Esophagus (tissue), 2 donors: ENCODE data around the gene ERICH6B. TPM values are rescaled to one million over a fixed set of nuclear protein-coding genes. Genes with fewer than 3 reads are reported as not detected.

Source experiments
- H3K27ac ChIP-seq, 2 donors: one replicate each; pipeline ENCODE4 v1.5.1; 2013; ENCODE audit warnings: low read depth in 2 of 2, mild to moderate bottlenecking in 2 of 2, inconsistent platforms in 1 of 2, low read length in 1 of 2, moderate library complexity in 1 of 2
- H3K27me3 ChIP-seq, 2 donors: one replicate each; pipeline ENCODE4 v1.6.1; 2013; ENCODE audit warnings: low read length in 2 of 2, control low read depth in 1 of 2, mild to moderate bottlenecking in 1 of 2; ENCODE audit not compliant: insufficient read depth in 2 of 2, control insufficient read depth in 1 of 2
- H3K36me3 ChIP-seq, 2 donors: one replicate each; pipeline ENCODE4 v1.6.1; 2013; ENCODE audit warnings: low read length in 1 of 2; ENCODE audit not compliant: control insufficient read depth in 2 of 2, insufficient read depth in 2 of 2
- H3K4me1 ChIP-seq, 2 donors: one replicate each; pipeline ENCODE4 v1.6.1; 2013; ENCODE audit warnings: low read length in 1 of 2; ENCODE audit not compliant: control insufficient read depth in 2 of 2, insufficient read depth in 2 of 2
- H3K4me3 ChIP-seq, 2 donors: one replicate each; pipeline ENCODE4 v1.5.1; 2013; ENCODE audit warnings: low read length in 2 of 2, mild to moderate bottlenecking in 2 of 2, low read depth in 1 of 2, moderate library complexity in 1 of 2
- H3K9me3 ChIP-seq, 2 donors: one replicate each; pipeline ENCODE4 v1.6.1; 2013; ENCODE audit warnings: mild to moderate bottlenecking in 2 of 2, low read depth in 1 of 2, low read length in 1 of 2, moderate library complexity in 1 of 2; ENCODE audit not compliant: control insufficient read depth in 2 of 2, insufficient read depth in 1 of 2
- WGBS, 2 donors: extraction: QIAGEN DNeasy Blood & Tissue Kit; methylation state at CpG; one replicate each; pipeline ENCODE4 v1.1.7; 2013; 5-methylcytosine and 5-hydroxymethylcytosine counted together
- polyA plus RNA-seq, 2 donors: library from polyadenylated mRNA; stranded (reverse); fragments of 200-250 nt; gene quantifications; one replicate each; pipeline ENCODE4 v1.2.3, GENCODE V29; 2013
- donor health status: healthy with polysubstance abuse.
- donor health status: Bipolar disorder and iron deficiency.

ERICH6B gene
- polyA plus RNA-seq, 2 donors: not detected

- Histone ChIP-seq H3K36me3 (peaks cover 6 to 11% of the 10 kb centered on the region in 2 donors), H3K4me1 (no peaks in the 10 kb centered on the region), H3K27ac (no peak overlapping the region), H3K4me3 (no peak overlapping the region), H3K27me3 (no peaks in the 10 kb centered on the region), H3K9me3 (no peaks in the 10 kb centered on the region)
- WGBS, 2 donors: 82 to 86% methylated on average over 7 of the region's 7 CpGs
Observed at GRCh38 chr13:45496942-45497341, 118.6 kb downstream of the ERICH6B start.

DNA sequence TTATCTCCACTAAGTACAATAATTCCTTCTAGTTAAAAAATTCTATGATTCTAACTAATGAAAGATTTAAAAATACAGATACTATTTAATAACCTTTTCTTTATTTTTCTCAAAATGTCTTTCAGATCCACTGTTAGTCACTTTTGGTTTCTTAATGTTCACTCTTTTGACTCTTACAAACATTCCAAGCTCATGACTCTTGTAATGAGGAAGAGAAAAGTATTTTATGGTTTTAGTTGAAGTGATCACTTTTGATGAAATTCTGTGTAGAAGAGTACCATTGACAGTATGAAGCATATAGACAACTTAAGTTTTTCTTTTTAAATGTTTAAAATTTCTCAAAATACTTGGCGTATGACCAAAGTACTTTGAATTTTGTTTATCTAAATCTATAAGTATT, 123.0 kb downstream of the ERICH6B start:
- Histone ChIP-seq H3K4me1 (no peaks in the 10 kb centered on the region), H3K27ac (no peak overlapping the region), H3K9me3 (no peaks in the 10 kb centered on the region), H3K4me3 (no peak overlapping the region), H3K36me3 (peaks cover 4 to 7% of the 10 kb centered on the region in 2 donors), H3K27me3 (no peaks in the 10 kb centered on the region)
- WGBS, 2 donors: 92 to 93% methylated on average over 1 of the region's 1 CpG

Other genes starting within 250 kb of the ERICH6B start
- gene SLC25A30, start 197.4 kb downstream of the ERICH6B start, polyA plus RNA-seq: 1 to 10 TPM; 2.2 to 3.1 TPM
- gene COG3, start 150.8 kb downstream of the ERICH6B start, polyA plus RNA-seq: 10 to 100 TPM in 1 of 2 donors, 1 to 10 TPM in 1; 9.2 to 25.0 TPM
- not detected for gene CBY2, start 86.6 kb upstream of the ERICH6B start, polyA plus RNA-seq
- gene SIAH3, start 236.0 kb upstream of the ERICH6B start, polyA plus RNA-seq: under 1 TPM; 0.01 to 0.02 TPM